HepG2 (cell line): ENCODE data around the gene MLC1. TPM values are rescaled to one million over a fixed set of nuclear protein-coding genes. Genes with fewer than 3 reads are reported as not detected.

ENCODE experiments used
- ATAC-seq: fragments of 200-7000 bp; cut with Tn5 transposase; 3 replicates; pipeline ENCODE4 v1.9.1; 2020; ENCODE audit warnings: mild to moderate bottlenecking, moderate library complexity
- BruUV-seq: library from RNA; stranded (reverse); fragments of 400-500 nt; replicated peaks from 2 replicates; lab custom pipeline; 2021; lab: Mats Ljungman, UMichigan
- CTCF ChIA-PET: fragments of 300-600 bp; formaldehyde crosslinking; extraction: SDS; loops from one replicate; lab custom pipeline; 2021; ENCODE audit warnings: low total read pairs, inconsistent platforms, low intra/inter-chr PET ratio; lab: Yijun Ruan, JAX
- POLR2A ChIA-PET: fragments of 350-600 bp; sonication (Branson Sonifier 250); formaldehyde crosslinking; loops from one replicate; lab custom pipeline; 2020; ENCODE audit warnings: antibody characterized with exemption, inconsistent platforms; lab: Yijun Ruan, JAX
- DNase-seq: peaks from one replicate; pipeline ENCODE4 v3.0.0-alpha.2; 2015; ENCODE audit warnings: low spot score
- FAIRE-seq: peaks from 3 replicates; lab custom pipeline; 2011; peaks lifted over from hg19 to GRCh38; lab: Jason Lieb, UNC
- H2AFZ ChIP-seq: one replicate; pipeline ENCODE4 v1.6.1; 2011; ENCODE audit warnings: low read length, inconsistent platforms
- H3K27ac ChIP-seq: fragments of 300-600 bp; 3 replicates; pipeline ENCODE4 v1.8.0; 2011; ENCODE audit warnings: mixed run types, mild to moderate bottlenecking, mixed read lengths, low read length, inconsistent platforms; ENCODE audit not compliant: insufficient read depth; ENCODE audit errors: extremely low read length
- H3K27me3 ChIP-seq, 2 experiments: fragments of 200-600 bp in 1 of 2; 2 replicates in 1 of 2; 3 replicates in 1 of 2; pipeline versions ENCODE4 v1.6.0 to v1.8.0; 2011; ENCODE audit warnings: low read length in 2 of 2, mild to moderate bottlenecking in 2 of 2, moderate library complexity in 2 of 2, inconsistent platforms in 1 of 2; ENCODE audit not compliant: insufficient read depth in 2 of 2, control insufficient read depth in 1 of 2
- H3K36me3 ChIP-seq, 2 experiments: fragments of 200-600 bp in 1 of 2; replicated peaks in 1 of 2; 2 replicates in 1 of 2; 3 replicates in 1 of 2; pipeline versions ENCODE4 v1.5.1 to v1.8.0; 2011; ENCODE audit warnings: low read length in 2 of 2, inconsistent platforms in 1 of 2; ENCODE audit not compliant: insufficient read depth in 2 of 2, control insufficient read depth in 1 of 2
- H3K4me1 ChIP-seq: 2 replicates; pipeline ENCODE4 v1.5.1; 2012; ENCODE audit warnings: low read length, inconsistent platforms; ENCODE audit not compliant: insufficient read depth
- H3K4me2 ChIP-seq: 2 replicates; pipeline ENCODE4 v1.6.0; 2011; ENCODE audit warnings: low read depth, low read length, inconsistent platforms
- H3K4me3 ChIP-seq, 3 experiments: fragments of 200-600 bp in 1 of 3; sonication (generic), shearing (Covaris generic) in 1 of 3; replicated peaks in 1 of 3; 2 replicates each; pipeline ENCODE4 v1.5.1; 2011 to 2016; ENCODE audit warnings: low read length in 3 of 3, inconsistent platforms in 2 of 3, low read depth in 2 of 3, mild to moderate bottlenecking in 2 of 3, control low read depth in 1 of 3, mixed read lengths in 1 of 3; ENCODE audit not compliant: insufficient read depth in 1 of 3
- H3K79me2 ChIP-seq: one replicate; pipeline ENCODE4 v1.6.1; 2011; ENCODE audit warnings: low read length, inconsistent platforms; ENCODE audit not compliant: insufficient read depth
- H3K9ac ChIP-seq: 2 replicates; pipeline ENCODE4 v1.6.0; 2011; ENCODE audit warnings: mild to moderate bottlenecking, low read depth, low read length, inconsistent platforms; ENCODE audit not compliant: insufficient read depth
- H3K9me3 ChIP-seq: 2 replicates; pipeline ENCODE4 v1.5.1; 2012; ENCODE audit warnings: mild to moderate bottlenecking, low read length
- H4K20me1 ChIP-seq: 2 replicates; pipeline ENCODE4 v1.6.0; 2011; ENCODE audit warnings: inconsistent platforms, mild to moderate bottlenecking, low read length, moderate library complexity; ENCODE audit not compliant: insufficient read depth
- AKAP8 ChIP-seq: sonication (generic); formaldehyde crosslinking; IDR thresholded peaks from 2 replicates; pipeline ENCODE4 v1.5.1; 2020; ENCODE audit warnings: mild to moderate bottlenecking, missing genetic modification reagents
- CREB1 ChIP-seq, 2 experiments: fragments of 450-650 bp in 1 of 2; IDR thresholded peaks; 2 replicates each; pipeline ENCODE4 v1.6.1; 2016 to 2017; ENCODE audit warnings: control low read depth in 1 of 2, mild to moderate bottlenecking in 1 of 2, missing compliant biosample characterization in 1 of 2, missing genetic modification characterization in 1 of 2
- CREM ChIP-seq, 2 experiments: sonication (generic) in 1 of 2; formaldehyde crosslinking in 1 of 2; IDR thresholded peaks; 2 replicates each; pipeline versions ENCODE4 v1.4.0 to v1.6.1; 2016 to 2020; ENCODE audit warnings: antibody characterized with exemption in 1 of 2, mild to moderate bottlenecking in 1 of 2, missing genetic modification reagents in 1 of 2
- ETV5 ChIP-seq: IDR thresholded peaks from 2 replicates; pipeline ENCODE4 v1.6.1; 2018; ENCODE audit warnings: missing biosample characterization, missing genetic modification reagents, inconsistent platforms, borderline replicate concordance
- MED1 ChIP-seq: sonication (generic); formaldehyde crosslinking; IDR thresholded peaks from 2 replicates; pipeline ENCODE4 v1.4.0; 2020; ENCODE audit warnings: missing genetic modification reagents
- MZF1 ChIP-seq: sonication (generic); formaldehyde crosslinking; IDR thresholded peaks from 2 replicates; pipeline ENCODE4 v1.8.1; 2023; ENCODE audit warnings: mild to moderate bottlenecking, missing genetic modification reagents, borderline replicate concordance
- NBN ChIP-seq: fragments of 450-650 bp; conservative IDR thresholded peaks from 2 replicates; pipeline ENCODE4 v1.6.1; 2017
- SIN3A ChIP-seq: IDR thresholded peaks from 2 replicates; pipeline ENCODE4 v1.6.1; 2011; ENCODE audit warnings: low read depth, mild to moderate bottlenecking, control low read depth, low read length, borderline replicate concordance
- ZBTB1 ChIP-seq: sonication (generic); formaldehyde crosslinking; IDR thresholded peaks from 2 replicates; pipeline ENCODE4 v1.4.0; 2020; ENCODE audit warnings: missing genetic modification reagents, borderline replicate concordance
- ZC3H13 ChIP-seq: sonication (generic); formaldehyde crosslinking; IDR thresholded peaks from 2 replicates; pipeline ENCODE4 v1.8.1; 2023; ENCODE audit warnings: mild to moderate bottlenecking, missing genetic modification reagents, moderate library complexity
- ZNF639 ChIP-seq: conservative IDR thresholded peaks from 2 replicates; pipeline ENCODE4 v1.6.1; 2018; ENCODE audit warnings: missing genetic modification reagents
- ZNF646 ChIP-seq: sonication (generic); formaldehyde crosslinking; IDR thresholded peaks from 2 replicates; pipeline ENCODE4 v1.9.0; 2021; ENCODE audit warnings: mild to moderate bottlenecking, missing genetic modification reagents
- ZNF773 ChIP-seq: sonication (generic); formaldehyde crosslinking; IDR thresholded peaks from 2 replicates; pipeline ENCODE4 v1.4.0; 2020; ENCODE audit warnings: missing genetic modification reagents, borderline replicate concordance
- ZSCAN22 ChIP-seq: sonication (generic); formaldehyde crosslinking; IDR thresholded peaks from 2 replicates; pipeline ENCODE4 v1.4.0; 2020; ENCODE audit warnings: mild to moderate bottlenecking, missing genetic modification reagents
- WGBS: methylation state at CpG from one replicate; pipeline ENCODE4 v1.1.6; 2017; ENCODE audit warnings: low lambda C conversion rate; 5-methylcytosine and 5-hydroxymethylcytosine counted together
- in situ Hi-C: cut with HindIII; loops from 2 replicates; pipeline ENCODE4 v1.10.0; 2017; ENCODE audit warnings: low pct_unique_long_range_greater_than_20kb; ENCODE audit not compliant: extremely low pct_ligation_motif_present
- intact Hi-C: fragments of 100-400 bp; cut with micrococcal nuclease; formaldehyde crosslinking; loops from one replicate; pipeline ENCODE4 v1.10.0; 2022; ENCODE audit not compliant: unreplicated experiment
- polyA plus RNA-seq, 8 experiments: library from polyadenylated mRNA; depleted of rRNA in 3 of 8; stranded (reverse) in 7 of 8; unstranded in 1 of 8; fragments of >200 nt; fragmentation: Illumina TruSeq in 4 of 8; extraction: Trizol in 4 of 8; gene quantifications; 2 replicates each; pipeline versions ENCODE4 v1.2.1 to v1.2.3, GENCODE V29; 2011 to 2016; ENCODE audit warnings: low read depth in 4 of 8, missing spikeins in 1 of 8, mixed read lengths in 1 of 8; ENCODE audit not compliant: insufficient read depth in 1 of 8
- total RNA-seq, 5 experiments: library from RNA; depleted of rRNA; stranded (reverse); fragments of >200 nt; fragmentation: Illumina TruSeq; extraction: Trizol; gene quantifications; 2 replicates each; pipeline ENCODE4 v1.2.3, GENCODE V29; 2016; ENCODE audit warnings: low read depth in 1 of 5

Gene MLC1
- total and polyA plus RNA-seq, 2 of the 13 experiments (the other 11 are each of a cell fraction or from before 2014, with no cell fraction given), result not detected

- WGBS, result 34% methylated on average over 30 of the region's 61 CpGs
- H3K27me3 ChIP-seq, result peaks cover 19 to 62% of the 10 kb centered on the region in 2 experiments
- H3K9me3 ChIP-seq, result no peaks in the 10 kb centered on the region
- H3K79me2 ChIP-seq, result no peaks in the 10 kb centered on the region
- in situ Hi-C loops, result no loop called here
- H2AFZ ChIP-seq, result no peak overlapping the region
- H3K4me2 ChIP-seq, result no peak overlapping the region
- CTCF ChIA-PET, result no interaction called here
- peaks cover 12% of the 10 kb centered on the region for H3K4me1 ChIP-seq
- intact Hi-C loops, result no loop called here
- H3K27ac ChIP-seq, result no peak overlapping the region
- FAIRE-seq (no peak), DNase-seq (no peak), ATAC-seq (no peak)
- POLR2A ChIA-PET, result no interaction called here
- BruUV-seq, result no TSS peak
- TF ChIP-seq ZBTB1 (CRISPR knock-in tag), result no peak
- TF ChIP-seq SIN3A, result no peak
- TF ChIP-seq ZC3H13 (CRISPR knock-in tag), result no peak
- TF ChIP-seq ZNF639 (CRISPR knock-in tag), result no peak
- TF ChIP-seq ZSCAN22 (CRISPR knock-in tag), result no peak
- TF ChIP-seq AKAP8 (CRISPR knock-in tag), result no peak
- TF ChIP-seq NBN, result no peak
- no peak for TF ChIP-seq ETV5
- TF ChIP-seq ZNF646 (CRISPR knock-in tag), result no peak
- TF ChIP-seq CREM (IDR thresholded peaks at IDR 0.05), result no peak
- no peak for TF ChIP-seq CREM (CRISPR knock-in tag; IDR thresholded peaks at IDR 0.05)
- TF ChIP-seq ZNF773 (CRISPR knock-in tag), result no peak
- TF ChIP-seq MED1 (CRISPR knock-in tag), result no peak
- no peak for TF ChIP-seq CREB1 (IDR thresholded peaks at IDR 0.05)
- no peak for TF ChIP-seq CREB1 (CRISPR knock-in tag; IDR thresholded peaks at IDR 0.05)
- TF ChIP-seq MZF1, result no peak
- H3K36me3 ChIP-seq, result no peaks in the 10 kb centered on the region
- no peak overlapping the region for H3K4me3 ChIP-seq
- no peak overlapping the region for H3K9ac ChIP-seq
- no peaks in the 10 kb centered on the region for H4K20me1 ChIP-seq
Observed at GRCh38 chr22:50010676-50011446, 74.4 kb downstream of the MLC1 start.
